ENCODE data around the gene CBX3. TPM values are rescaled to one million over a fixed set of nuclear protein-coding genes. Genes with fewer than 3 reads are reported as not detected.
"Not testable (repeated sequence)": the region's sequence is repeated elsewhere in the genome, so short reads cannot be mapped to it uniquely, and the experiment has no call there.

Gene CBX3
- total RNA-seq, 1 donor from 2014 or later = 52.1 TPM

GRCh38 chr7:26159243-26159642 lies 42.3 kb upstream of the CBX3 start:
- intact Hi-C loops (cut with DNase I) = no loop called here
- DNase-seq (ENCODE audit: extremely low spot score in 2 of 2) = no peak

GRCh38 chr7:26160896-26161295 lies 40.6 kb upstream of the CBX3 start:
- TF ChIP-seq POLR2A (IDR thresholded peaks at IDR 0.05) = no peak
- no peak for TF ChIP-seq CTCF (IDR thresholded peaks at IDR 0.05)
- TF ChIP-seq POLR2AphosphoS5 (IDR thresholded peaks at IDR 0.05; ENCODE audit: insufficient read depth in 1 of 2, low read depth in 1 of 2) = no peak
- Histone ChIP-seq H3K36me3 (no peaks in the 10 kb centered on the region), H3K4me3 (no peak overlapping the region), H3K27ac (no peak overlapping the region), H3K4me1 (no peaks in the 10 kb centered on the region), H3K27me3 (no peaks in the 10 kb centered on the region), H3K9me3 (no peaks in the 10 kb centered on the region)
- intact Hi-C loops (cut with DNase I) = no loop called here
- no peak for DNase-seq (ENCODE audit: extremely low spot score in 2 of 2)

More at GRCh38 chr7:26159243-26159642, 42.3 kb upstream of the CBX3 start:
- Histone ChIP-seq H3K4me1 (no peaks in the 10 kb centered on the region), H3K36me3 (no peaks in the 10 kb centered on the region), H3K4me3 (no peak overlapping the region), H3K27ac (no peak overlapping the region), H3K27me3 (no peaks in the 10 kb centered on the region), H3K9me3 (no peaks in the 10 kb centered on the region)
- no peak for TF ChIP-seq POLR2A (IDR thresholded peaks at IDR 0.05)
- TF ChIP-seq CTCF (IDR thresholded peaks at IDR 0.05) = no peak
- no peak for TF ChIP-seq POLR2AphosphoS5 (IDR thresholded peaks at IDR 0.05; ENCODE audit: insufficient read depth in 1 of 2, low read depth in 1 of 2)

- TF ChIP-seq POLR2A (IDR thresholded peaks at IDR 0.05) (no peak), POLR2AphosphoS5 (IDR thresholded peaks at IDR 0.05; ENCODE audit: insufficient read depth in 1 of 2, low read depth in 1 of 2) (no peak)
- intact Hi-C loops (cut with DNase I) = no loop called here
These were observed 39.1 kb upstream of the CBX3 start for GRCh38 chr7:26162431-26162830.

GRCh38 chr7:26163804-26164203 lies 37.7 kb upstream of the CBX3 start:
- H3K9me3 ChIP-seq; H3K4me3 ChIP-seq; H3K36me3 ChIP-seq; H3K27me3 ChIP-seq; H3K27ac ChIP-seq; DNase-seq (ENCODE audit: extremely low spot score in 2 of 2); intact Hi-C loops (cut with DNase I); H3K4me1 ChIP-seq: not testable (repeated sequence)

More at GRCh38 chr7:26162431-26162830, 39.1 kb upstream of the CBX3 start:
- no peaks in the 10 kb centered on the region for H3K27me3 ChIP-seq
- no peaks in the 10 kb centered on the region for H3K36me3 ChIP-seq
- H3K27ac ChIP-seq = no peak overlapping the region
- H3K9me3 ChIP-seq = no peaks in the 10 kb centered on the region
- H3K4me1 ChIP-seq = no peaks in the 10 kb centered on the region
- DNase-seq (ENCODE audit: extremely low spot score in 2 of 2) = no peak
- H3K4me3 ChIP-seq = no peak overlapping the region

- TF ChIP-seq POLR2AphosphoS5 (IDR thresholded peaks at IDR 0.05; ENCODE audit: insufficient read depth in 1 of 2, low read depth in 1 of 2) (no peak), POLR2A (IDR thresholded peaks at IDR 0.05) (no peak), CTCF (IDR thresholded peaks at IDR 0.05) (no peak)
- no peaks in the 10 kb centered on the region for H3K4me1 ChIP-seq
- no peak overlapping the region for H3K27ac ChIP-seq
- no peaks in the 10 kb centered on the region for H3K9me3 ChIP-seq
- intact Hi-C loops (cut with DNase I) = no loop called here
- H3K27me3 ChIP-seq = no peaks in the 10 kb centered on the region
- no peak overlapping the region for H3K4me3 ChIP-seq
- no peak for DNase-seq (ENCODE audit: extremely low spot score in 2 of 2)
- no peaks in the 10 kb centered on the region for H3K36me3 ChIP-seq
These were observed 35.4 kb upstream of the CBX3 start for GRCh38 chr7:26165950-26166683.

- no peak for DNase-seq (ENCODE audit: extremely low spot score in 2 of 2)
- Histone ChIP-seq H3K9me3 (no peaks in the 10 kb centered on the region), H3K4me3 (no peak overlapping the region), H3K4me1 (no peaks in the 10 kb centered on the region), H3K27ac (no peak overlapping the region), H3K36me3 (no peaks in the 10 kb centered on the region), H3K27me3 (no peaks in the 10 kb centered on the region)
- TF ChIP-seq POLR2A (IDR thresholded peaks at IDR 0.05) (no peak), POLR2AphosphoS5 (IDR thresholded peaks at IDR 0.05; ENCODE audit: insufficient read depth in 1 of 2, low read depth in 1 of 2) (no peak), CTCF (IDR thresholded peaks at IDR 0.05) (no peak)
- intact Hi-C loops (cut with DNase I) = no loop called here
These were observed 34.8 kb upstream of the CBX3 start for GRCh38 chr7:26166684-26167266.

Data from vagina (tissue), 2 donors.